HEK293 (cell line): ENCODE data around the gene UBXN1.

ENCODE experiments used
- CTCF ChIA-PET: fragments of 350-600 bp; formaldehyde crosslinking; extraction: SDS; loops from one replicate; lab custom pipeline; 2021; ENCODE audit warnings: antibody characterized with exemption; lab: Yijun Ruan, JAX
- POLR2A ChIA-PET: fragments of 300-600 bp; formaldehyde crosslinking; extraction: SDS; loops from one replicate; lab custom pipeline; 2020; ENCODE audit warnings: antibody characterized with exemption, inconsistent platforms; lab: Yijun Ruan, JAX
- H3K27ac ChIP-seq: fragments of 200-500 bp; sonication (Bioruptor generic); 2 replicates; pipeline ENCODE4 v1.5.1; 2014; ENCODE audit warnings: low read depth, low read length, control low read depth, inconsistent platforms; ENCODE audit errors: extremely low read depth
- H3K36me3 ChIP-seq, 2 experiments: fragments of 200-500 bp in 1 of 2; sonication (Bioruptor generic) in 1 of 2; 1 replicate in 1 of 2; 2 replicates in 1 of 2; pipeline ENCODE4 v1.5.1; 2014 to 2017; ENCODE audit warnings: inconsistent platforms in 2 of 2, low read length in 2 of 2; ENCODE audit not compliant: control insufficient read depth in 2 of 2, insufficient read depth in 1 of 2
- H3K4me1 ChIP-seq: fragments of 200-500 bp; sonication (Bioruptor generic); 2 replicates; pipeline ENCODE4 v1.5.1; 2014; ENCODE audit warnings: mild to moderate bottlenecking, low read length, inconsistent platforms; ENCODE audit not compliant: control insufficient read depth, insufficient read depth
- H3K4me3 ChIP-seq: 2 replicates; pipeline ENCODE4 v1.5.1; 2011; ENCODE audit warnings: low read depth, mild to moderate bottlenecking, control low read depth, low read length, moderate library complexity
- H3K9me3 ChIP-seq: fragments of 200-500 bp; sonication (Bioruptor generic); 2 replicates; pipeline ENCODE4 v1.5.1; 2014; ENCODE audit warnings: low read depth, low read length, inconsistent platforms; ENCODE audit not compliant: control insufficient read depth, insufficient read depth
- CTCF ChIP-seq: fragments of 450-650 bp; formaldehyde crosslinking; IDR thresholded peaks from 2 replicates; pipeline ENCODE4 v1.5.1; 2016; ENCODE audit warnings: missing biosample characterization, missing genetic modification characterization
- EGR2 ChIP-seq: fragments of 450-650 bp; formaldehyde crosslinking; IDR thresholded peaks from 2 replicates; pipeline ENCODE4 v1.5.1; 2016; ENCODE audit warnings: low read depth, missing biosample characterization, missing genetic modification characterization
- IKZF3 ChIP-seq: fragments of 450-650 bp; IDR thresholded peaks from 2 replicates; pipeline ENCODE4 v1.5.0; 2018; ENCODE audit warnings: missing biosample characterization, mild to moderate bottlenecking, missing genetic modification characterization, moderate library complexity
- KLF1 ChIP-seq: fragments of 450-650 bp; formaldehyde crosslinking; IDR thresholded peaks from 2 replicates; pipeline ENCODE4 v1.5.1; 2016; ENCODE audit warnings: missing biosample characterization, missing genetic modification characterization
- MYNN ChIP-seq: fragments of 450-650 bp; formaldehyde crosslinking; IDR thresholded peaks from 2 replicates; pipeline ENCODE4 v1.5.1; 2016; ENCODE audit warnings: missing biosample characterization, missing genetic modification characterization, borderline replicate concordance
- PRDM4 ChIP-seq: fragments of 450-650 bp; formaldehyde crosslinking; IDR thresholded peaks from 2 replicates; pipeline ENCODE4 v1.5.1; 2017; ENCODE audit warnings: missing biosample characterization, missing genetic modification characterization
- SETDB1 ChIP-seq: IDR thresholded peaks from one replicate; pipeline ENCODE4 v1.6.1; 2017; ENCODE audit warnings: mild to moderate bottlenecking, low read length, moderate library complexity, mixed read lengths; ENCODE audit not compliant: insufficient read length
- ZFP41 ChIP-seq: fragments of 450-650 bp; formaldehyde crosslinking; IDR thresholded peaks from 2 replicates; pipeline ENCODE4 v1.5.1; 2016; ENCODE audit warnings: missing biosample characterization, missing genetic modification characterization, borderline replicate concordance
- ZNF10 ChIP-seq: fragments of 450-650 bp; formaldehyde crosslinking; IDR thresholded peaks from 2 replicates; pipeline ENCODE4 v1.5.1; 2017; ENCODE audit warnings: missing biosample characterization, missing genetic modification characterization
- ZNF169 ChIP-seq: fragments of 450-650 bp; formaldehyde crosslinking; IDR thresholded peaks from 2 replicates; pipeline ENCODE4 v1.5.1; 2016; ENCODE audit warnings: missing biosample characterization, missing genetic modification characterization
- ZNF280D ChIP-seq: fragments of 450-650 bp; formaldehyde crosslinking; IDR thresholded peaks from 2 replicates; pipeline ENCODE4 v1.5.1; 2016; ENCODE audit warnings: missing biosample characterization, missing genetic modification characterization
- ZNF354C ChIP-seq: fragments of 450-650 bp; formaldehyde crosslinking; IDR thresholded peaks from 2 replicates; pipeline ENCODE4 v1.5.1; 2016; ENCODE audit warnings: missing biosample characterization, missing genetic modification characterization, low read depth, borderline replicate concordance
- ZNF518A ChIP-seq: fragments of 450-650 bp; formaldehyde crosslinking; conservative IDR thresholded peaks from 2 replicates; pipeline ENCODE4 v1.5.1; 2016; ENCODE audit warnings: low read depth, missing biosample characterization, missing genetic modification characterization
- ZNF529 ChIP-seq: fragments of 450-650 bp; formaldehyde crosslinking; IDR thresholded peaks from 2 replicates; pipeline ENCODE4 v1.5.1; 2017; ENCODE audit warnings: missing genetic modification characterization, missing biosample characterization; ENCODE audit not compliant: insufficient replicate concordance
- ZNF654 ChIP-seq: fragments of 450-650 bp; formaldehyde crosslinking; IDR thresholded peaks from 2 replicates; pipeline ENCODE4 v1.5.1; 2016; ENCODE audit warnings: low read depth, missing biosample characterization, missing genetic modification characterization
- ZNF670 ChIP-seq: fragments of 450-650 bp; formaldehyde crosslinking; IDR thresholded peaks from 2 replicates; pipeline ENCODE4 v1.5.1; 2016; ENCODE audit warnings: missing biosample characterization, missing genetic modification characterization, low read depth
- ZNF768 ChIP-seq: fragments of 450-650 bp; formaldehyde crosslinking; IDR thresholded peaks from 2 replicates; pipeline ENCODE4 v1.5.1; 2018; ENCODE audit warnings: missing biosample characterization, mild to moderate bottlenecking, missing genetic modification characterization
- ZNF777 ChIP-seq: fragments of 450-650 bp; formaldehyde crosslinking; IDR thresholded peaks from 2 replicates; pipeline ENCODE4 v1.5.1; 2017; ENCODE audit warnings: missing biosample characterization, missing genetic modification characterization, borderline replicate concordance
- ZSCAN18 ChIP-seq: fragments of 450-650 bp; formaldehyde crosslinking; IDR thresholded peaks from 2 replicates; pipeline ENCODE4 v1.5.1; 2016; ENCODE audit warnings: missing biosample characterization, missing genetic modification characterization

UBXN1 gene

GRCh38 chr11:62716816-62717215 lies 37.9 kb upstream of the UBXN1 start (continued):
- TF ChIP-seq ZNF777 (tag by site-specific recombination) = no peak
- no peak for TF ChIP-seq ZNF654 (tag by site-specific recombination)
- no peak for TF ChIP-seq ZNF354C (tag by site-specific recombination)
- no peak for TF ChIP-seq CTCF (tag by site-specific recombination)
- no peak for TF ChIP-seq ZNF529 (tag by site-specific recombination)

GRCh38 chr11:62716206-62716605 lies 37.3 kb upstream of the UBXN1 start:
- Histone ChIP-seq H3K4me3 (no peak overlapping the region), H3K27ac (no peak overlapping the region), H3K9me3 (no peaks in the 10 kb centered on the region), H3K4me1 (no peaks in the 10 kb centered on the region)
- TF ChIP-seq SETDB1 (no peak), ZSCAN18 (tag by site-specific recombination) (no peak), ZNF768 (tag by site-specific recombination) (no peak), ZNF280D (tag by site-specific recombination) (no peak), KLF1 (tag by site-specific recombination) (no peak), MYNN (tag by site-specific recombination) (no peak), IKZF3 (tag by site-specific recombination) (no peak), ZNF10 (tag by site-specific recombination) (no peak), ZNF169 (tag by site-specific recombination) (no peak), EGR2 (no peak), ZNF670 (tag by site-specific recombination) (no peak), ZNF518A (no peak), ZFP41 (tag by site-specific recombination) (no peak), PRDM4 (tag by site-specific recombination) (no peak)
- TF ChIP-seq, all 188 proteins: peak for 0
- peaks cover 38 to 96% of the 10 kb centered on the region in 2 experiments for H3K36me3 ChIP-seq
- POLR2A ChIA-PET = interaction anchor here (1.3 to 3.5 kb wide), 3 partner anchors 10 to 38 kb away, joined by 6 to 13 read pairs (median 11); partner anchors contain the start of genes BSCL2, HNRNPUL2 and ZBTB3
- CTCF ChIA-PET = interaction anchor here (0.6 to 1.0 kb wide), 2 partner anchors 12 to 36 kb away, joined by 3 to 4 read pairs; no protein-coding TSS in a partner anchor
